ENCODE results near the gene RASGRP4. TPM values are rescaled to one million over a fixed set of nuclear protein-coding genes. Genes with fewer than 3 reads are reported as not detected.

The RASGRP4 gene
- total RNA-seq, 1 donor from 2014 or later: 13.5 TPM

GRCh38 chr19:38362076-38362945 lies 63.7 kb downstream of the RASGRP4 start:
- H3K27me3 ChIP-seq (ENCODE audit: low read depth): peaks cover 36% of the 10 kb centered on the region

GRCh38 chr19:38361633-38362075 lies 64.4 kb downstream of the RASGRP4 start:
- TF ChIP-seq CTCF (IDR thresholded peaks at IDR 0.05): no peak
- Histone ChIP-seq H3K4me1 (peaks cover 20% of the 10 kb centered on the region), H3K9me3 (no peaks in the 10 kb centered on the region), H3K36me3 (no peaks in the 10 kb centered on the region), H3K4me3 (peak overlapping the region; percentile 81), H3K27me3 (ENCODE audit: low read depth) (peaks cover 38% of the 10 kb centered on the region), H3K27ac (no peak overlapping the region)
- peak; percentile 87 for DNase-seq
- ATAC-seq: peak; percentile 91 to 94
- intact Hi-C loops (cut with DNase I): no loop called here

More at GRCh38 chr19:38362076-38362945, 63.7 kb downstream of the RASGRP4 start:
- peak overlapping the region; percentile 19 for H3K27ac ChIP-seq
- peaks cover 20% of the 10 kb centered on the region for H3K4me1 ChIP-seq
- intact Hi-C loops (cut with DNase I): no loop called here
- H3K4me3 ChIP-seq: peak overlapping the region; percentile 81
- DNase-seq (peak; percentile 95), ATAC-seq (peak; percentile 93)
- TF ChIP-seq CTCF (IDR thresholded peaks at IDR 0.05): no peak
- no peaks in the 10 kb centered on the region for H3K36me3 ChIP-seq
- H3K9me3 ChIP-seq: no peaks in the 10 kb centered on the region

- H3K36me3 ChIP-seq: no peaks in the 10 kb centered on the region
- H3K9me3 ChIP-seq: no peaks in the 10 kb centered on the region
- peaks cover 20% of the 10 kb centered on the region for H3K4me1 ChIP-seq
- intact Hi-C loops (cut with DNase I): no loop called here
- DNase-seq (no peak), ATAC-seq (peak in 1 of 2 donors; percentile 3)
- H3K27ac ChIP-seq: no peak overlapping the region
- H3K4me3 ChIP-seq: peak overlapping the region; percentile 81
- TF ChIP-seq CTCF (IDR thresholded peaks at IDR 0.05): no peak
- H3K27me3 ChIP-seq (ENCODE audit: low read depth): peaks cover 43% of the 10 kb centered on the region
These were observed 65.0 kb downstream of the RASGRP4 start for GRCh38 chr19:38360839-38361631.

- H3K4me3 ChIP-seq: no peak overlapping the region
- H3K9me3 ChIP-seq: no peaks in the 10 kb centered on the region
- ATAC-seq (no peak), DNase-seq (no peak)
- H3K4me1 ChIP-seq: peaks cover 20% of the 10 kb centered on the region
- H3K27ac ChIP-seq: no peak overlapping the region
- peaks cover 47% of the 10 kb centered on the region for H3K27me3 ChIP-seq (ENCODE audit: low read depth)
- no peaks in the 10 kb centered on the region for H3K36me3 ChIP-seq
- intact Hi-C loops (cut with DNase I): no loop called here
- no peak for TF ChIP-seq CTCF (IDR thresholded peaks at IDR 0.05)
These were observed 65.7 kb downstream of the RASGRP4 start for GRCh38 chr19:38360351-38360750.

- H3K9me3 ChIP-seq: no peaks in the 10 kb centered on the region
- no peak for ATAC-seq
- intact Hi-C loops (cut with DNase I): no loop called here
These were observed 66.6 kb downstream of the RASGRP4 start for GRCh38 chr19:38359242-38360021.

More at GRCh38 chr19:38359242-38360021, 66.6 kb downstream of the RASGRP4 start:
- Histone ChIP-seq H3K4me1 (peaks cover 20% of the 10 kb centered on the region), H3K36me3 (no peaks in the 10 kb centered on the region), H3K27ac (no peak overlapping the region), H3K4me3 (no peak overlapping the region), H3K27me3 (ENCODE audit: low read depth) (peaks cover 47% of the 10 kb centered on the region)
- TF ChIP-seq CTCF (IDR thresholded peaks at IDR 0.05): no peak
- DNase-seq: no peak

Measured in lower lobe of right lung (tissue), 2 donors.